ENCODE results near the gene CSRP3.

Gene CSRP3

DNA sequence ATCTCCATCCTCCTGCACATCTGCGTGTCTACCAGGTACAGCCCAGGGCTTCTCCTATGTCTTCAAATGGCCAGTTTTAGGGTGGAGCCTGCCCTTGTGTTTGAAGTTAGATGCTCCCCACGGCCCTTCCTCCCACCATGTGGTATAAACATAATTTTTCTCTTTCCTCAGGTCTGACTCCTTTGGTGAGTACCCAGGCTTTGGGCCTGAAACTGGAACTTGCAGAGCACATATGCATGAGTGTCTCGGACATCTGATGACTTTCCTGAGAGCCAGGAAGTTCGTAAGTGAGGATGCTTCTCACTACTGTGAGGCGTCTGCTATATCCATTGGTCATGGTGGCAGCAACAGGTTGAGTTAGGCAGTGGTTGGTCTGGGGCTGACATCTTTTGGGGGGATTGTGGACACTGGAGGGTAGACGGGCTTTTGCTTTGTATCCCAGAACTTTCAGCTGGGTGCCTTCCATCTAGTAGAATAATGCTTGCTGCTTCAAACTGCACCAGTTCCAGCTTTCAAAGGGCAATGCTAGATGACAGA, 16.2 kb downstream of the CSRP3 start:
- H3K4me1 ChIP-seq (ENCODE audit: insufficient read depth, low read length): no peaks in the 10 kb centered on the region
- H3K9me3 ChIP-seq (ENCODE audit: control insufficient read depth, insufficient read depth, low read length): no peaks in the 10 kb centered on the region

DNA sequence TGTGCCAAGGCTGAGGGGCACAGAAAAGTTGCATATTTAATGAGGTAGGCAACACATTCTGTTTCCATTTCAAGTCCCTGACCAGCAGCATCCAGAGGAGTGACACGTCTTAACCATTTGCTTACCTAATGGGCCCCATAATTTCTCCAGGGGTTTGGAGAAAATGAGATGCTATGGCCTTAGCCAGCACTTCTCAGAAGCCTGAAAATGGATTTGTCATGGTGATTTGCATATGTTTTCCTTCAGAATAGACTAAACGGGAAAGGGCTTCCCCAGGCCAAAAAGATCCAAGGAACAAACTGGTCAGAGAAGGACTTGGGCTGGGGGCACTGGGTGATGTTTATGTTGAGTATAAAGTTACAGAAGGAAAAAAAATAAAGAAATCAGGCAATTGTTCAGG, 16.7 kb downstream of the CSRP3 start:
- Histone ChIP-seq H3K9me3 (ENCODE audit: control insufficient read depth, insufficient read depth, low read length) (no peaks in the 10 kb centered on the region), H3K9ac (ENCODE audit: low read depth, low read length) (no peak overlapping the region), H3K36me3 (ENCODE audit: insufficient read depth, low read length) (no peaks in the 10 kb centered on the region), H3K4me1 (ENCODE audit: insufficient read depth, low read length) (no peaks in the 10 kb centered on the region)

More for the DNA sequence above, 16.2 kb downstream of the CSRP3 start:
- no peak overlapping the region for H3K9ac ChIP-seq (ENCODE audit: low read depth, low read length)
- H3K36me3 ChIP-seq (ENCODE audit: insufficient read depth, low read length): no peaks in the 10 kb centered on the region

DNA sequence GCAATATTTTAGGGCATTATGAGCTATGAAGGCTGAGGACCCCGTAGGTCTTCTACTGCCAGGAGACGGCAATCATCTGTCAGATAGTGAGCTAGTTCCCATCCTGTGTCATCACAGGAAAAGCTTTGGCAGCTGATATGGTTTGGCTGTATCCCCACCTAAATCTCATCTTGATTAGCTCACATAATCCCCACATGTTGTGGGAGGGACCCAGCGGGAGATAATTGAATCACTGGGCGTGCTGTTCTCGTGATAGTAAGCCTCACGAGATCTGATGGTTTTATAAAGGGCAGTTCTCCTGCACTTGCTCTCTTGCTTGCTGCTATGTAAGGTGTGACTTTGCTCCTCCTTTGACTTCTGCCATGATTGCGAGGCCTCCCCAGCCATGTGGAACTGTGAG, 18.1 kb downstream of the CSRP3 start:
- no peaks in the 10 kb centered on the region for H3K4me1 ChIP-seq (ENCODE audit: insufficient read depth, low read length)
- H3K9me3 ChIP-seq (ENCODE audit: control insufficient read depth, insufficient read depth, low read length): no peaks in the 10 kb centered on the region
- no peaks in the 10 kb centered on the region for H3K36me3 ChIP-seq (ENCODE audit: insufficient read depth, low read length)
- H3K9ac ChIP-seq (ENCODE audit: low read depth, low read length): no peak overlapping the region

DNA sequence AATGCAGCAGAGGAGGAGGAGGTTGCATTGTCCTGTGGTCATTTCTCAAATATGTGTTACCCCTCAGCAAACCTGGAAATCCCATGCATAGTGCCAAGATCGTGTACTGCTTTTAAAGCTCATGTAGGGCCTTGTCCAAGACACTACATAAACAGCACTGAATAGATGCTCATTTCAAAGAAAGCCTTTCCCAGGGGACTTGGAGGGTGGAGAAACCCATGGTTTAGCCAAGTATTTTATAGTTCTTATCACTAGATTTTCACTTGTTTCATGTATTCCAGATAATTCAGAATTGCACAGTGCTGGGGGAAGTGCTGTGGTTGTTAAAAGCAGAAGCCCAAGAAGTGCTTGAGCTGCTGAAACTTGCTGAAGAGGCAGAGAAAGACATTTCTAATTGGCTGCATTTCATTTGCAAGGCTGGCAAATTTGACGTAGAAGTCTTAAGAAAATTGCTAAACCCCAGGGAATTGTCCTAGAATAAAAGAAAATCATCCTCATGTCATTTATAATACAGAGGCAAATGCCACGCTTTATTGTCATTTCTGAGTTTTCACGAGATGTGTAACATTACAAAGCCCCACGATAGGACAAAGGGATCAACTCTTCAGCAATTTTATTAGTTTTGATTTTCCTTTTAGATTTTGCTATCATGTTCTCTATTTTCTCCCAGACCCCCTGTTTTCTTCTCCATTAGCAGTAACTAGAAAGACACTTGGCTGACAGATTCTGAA, 20.1 kb downstream of the CSRP3 start:
- no peak overlapping the region for H3K9ac ChIP-seq (ENCODE audit: low read depth, low read length)
- no peaks in the 10 kb centered on the region for H3K4me1 ChIP-seq (ENCODE audit: insufficient read depth, low read length)
- H3K9me3 ChIP-seq (ENCODE audit: control insufficient read depth, insufficient read depth, low read length): no peaks in the 10 kb centered on the region
- 0 out of 2 replicates have a peak, but pooled peaks cover 2% of the 10 kb centered on the region for H3K36me3 ChIP-seq (ENCODE audit: insufficient read depth, low read length)

DNA sequence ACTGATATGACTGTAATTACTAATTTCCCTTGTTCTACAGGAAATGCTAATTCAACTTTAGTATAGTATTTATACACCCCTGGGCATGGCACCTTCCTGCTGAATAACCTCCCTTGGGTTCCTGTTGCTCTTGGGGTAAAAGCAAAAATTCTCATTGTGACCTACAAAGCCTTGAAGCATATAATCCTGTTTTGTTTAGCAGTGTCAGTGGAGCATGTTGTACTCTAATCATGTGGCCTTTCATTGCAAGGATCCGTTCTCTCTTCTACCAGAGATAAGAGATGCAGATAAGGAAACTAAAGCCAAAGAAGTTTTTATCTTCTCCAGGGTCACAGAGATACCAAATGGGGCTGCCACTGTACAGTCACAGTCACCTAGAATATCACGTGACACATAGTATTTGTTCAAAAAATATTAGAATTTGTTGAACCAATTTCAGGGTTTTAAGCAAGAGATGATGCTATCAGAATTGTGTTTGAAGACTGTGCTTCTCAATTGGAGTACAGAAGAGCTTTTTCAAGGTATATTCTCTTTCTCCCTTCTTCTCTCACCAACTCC, 25.1 kb downstream of the CSRP3 start:
- Histone ChIP-seq H3K36me3 (ENCODE audit: insufficient read depth, low read length) (0 out of 2 replicates have a peak, but pooled peaks cover 4% of the 10 kb centered on the region), H3K4me1 (ENCODE audit: insufficient read depth, low read length) (no peaks in the 10 kb centered on the region), H3K9ac (ENCODE audit: low read depth, low read length) (no peak overlapping the region), H3K9me3 (ENCODE audit: control insufficient read depth, insufficient read depth, low read length) (no peaks in the 10 kb centered on the region)

DNA sequence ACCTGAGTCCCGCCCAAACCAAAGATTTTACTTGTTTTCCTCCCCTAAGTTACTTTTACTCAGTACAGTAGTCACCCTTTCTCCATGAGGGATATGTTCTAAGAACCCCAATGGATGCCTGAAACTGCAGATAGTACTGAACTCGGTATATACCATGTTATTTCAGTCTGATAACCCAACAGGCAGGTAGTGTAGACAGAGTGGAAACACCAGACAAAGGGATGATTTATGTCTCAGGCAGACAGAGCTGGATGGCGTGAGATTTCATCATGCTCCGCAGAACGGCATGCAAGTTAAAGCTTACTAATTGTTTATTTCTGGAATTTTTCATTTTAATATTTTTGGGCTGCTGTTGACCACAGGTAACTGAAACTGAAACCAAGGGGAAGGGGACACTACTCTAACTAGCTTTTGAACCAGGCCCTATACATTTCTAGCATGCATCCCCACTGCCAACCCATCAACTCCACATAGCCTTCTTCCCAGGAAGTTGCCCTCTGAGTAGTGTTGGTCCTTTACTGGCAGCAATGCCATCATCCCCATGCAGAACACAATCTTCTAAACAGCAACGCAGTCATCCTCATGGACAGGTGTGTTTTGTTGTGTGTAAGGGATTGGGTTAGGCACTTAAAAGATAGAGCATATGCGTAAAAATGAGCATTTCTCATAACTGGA, 27.7 kb downstream of the CSRP3 start:
- H3K9ac ChIP-seq (ENCODE audit: low read depth, low read length): no peak overlapping the region
- no peaks in the 10 kb centered on the region for H3K4me1 ChIP-seq (ENCODE audit: insufficient read depth, low read length)
- H3K36me3 ChIP-seq (ENCODE audit: insufficient read depth, low read length): 0 out of 2 replicates have a peak, but pooled peaks cover 4% of the 10 kb centered on the region
- H3K9me3 ChIP-seq (ENCODE audit: control insufficient read depth, insufficient read depth, low read length): no peaks in the 10 kb centered on the region

DNA sequence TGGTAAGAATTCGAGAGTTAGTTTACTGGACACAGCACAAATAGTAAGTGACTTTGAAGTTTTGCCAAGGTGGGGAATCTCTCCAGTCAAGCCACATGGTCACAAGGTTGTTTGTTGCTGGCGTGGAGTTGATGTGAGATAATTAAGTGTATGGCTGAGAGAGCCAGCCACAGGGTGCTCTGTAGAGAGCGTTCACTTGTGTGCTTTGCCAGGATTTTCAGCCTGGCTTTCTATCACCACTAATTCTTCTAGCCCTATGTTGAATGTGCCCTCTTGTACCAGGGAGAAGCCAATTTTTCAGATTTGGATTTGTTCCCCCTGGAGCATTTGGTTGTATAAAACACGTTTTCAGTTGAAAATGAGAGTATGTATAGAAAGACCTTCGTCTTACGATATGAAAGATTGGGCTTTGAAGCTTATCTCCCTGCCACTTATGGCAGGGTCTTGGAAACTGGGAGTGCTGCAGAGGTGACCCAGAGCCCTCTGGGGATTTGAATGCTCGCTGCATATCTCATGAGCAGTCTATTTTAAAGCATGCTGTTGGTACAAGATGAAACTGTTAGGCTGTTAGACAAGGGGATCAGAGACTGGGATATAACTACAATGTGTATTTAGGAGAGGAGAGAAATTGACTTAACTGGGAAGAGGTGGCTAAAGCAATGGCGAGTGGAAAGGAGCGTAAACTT, 28.6 kb downstream of the CSRP3 start:
- no peaks in the 10 kb centered on the region for H3K4me1 ChIP-seq (ENCODE audit: insufficient read depth, low read length)
- 0 out of 2 replicates have a peak, but pooled peaks cover 4% of the 10 kb centered on the region for H3K36me3 ChIP-seq (ENCODE audit: insufficient read depth, low read length)
- H3K9me3 ChIP-seq (ENCODE audit: control insufficient read depth, insufficient read depth, low read length): no peaks in the 10 kb centered on the region

DNA sequence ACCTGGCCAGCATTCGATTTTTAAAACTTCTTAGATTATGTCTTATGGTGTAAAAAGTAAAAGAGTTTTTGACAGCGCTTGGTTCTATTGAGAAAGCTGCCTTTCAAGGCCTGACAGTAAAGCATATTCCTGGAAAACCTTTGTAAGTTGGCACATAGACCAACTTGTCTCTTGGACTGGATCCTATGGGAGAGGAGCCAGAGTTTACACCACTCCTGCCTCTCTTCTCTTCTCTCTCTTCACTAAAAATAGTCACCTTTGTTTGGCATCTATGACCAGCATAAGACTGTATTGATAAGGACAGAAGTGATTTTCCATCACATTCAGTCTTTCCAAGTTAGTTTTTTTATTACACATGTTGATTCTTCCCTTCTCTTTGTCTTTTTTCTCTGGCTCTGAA, 33.7 kb downstream of the CSRP3 start:
- peaks cover 5% of the 10 kb centered on the region; the same call in 1 of the 2 replicates for H3K36me3 ChIP-seq (ENCODE audit: insufficient read depth, low read length)
- no peak overlapping the region for H3K9ac ChIP-seq (ENCODE audit: low read depth, low read length)
- no peaks in the 10 kb centered on the region for H3K9me3 ChIP-seq (ENCODE audit: control insufficient read depth, insufficient read depth, low read length)
- no peaks in the 10 kb centered on the region for H3K4me1 ChIP-seq (ENCODE audit: insufficient read depth, low read length)

More for the DNA sequence above, 28.6 kb downstream of the CSRP3 start:
- H3K9ac ChIP-seq (ENCODE audit: low read depth, low read length): no peak overlapping the region

DNA sequence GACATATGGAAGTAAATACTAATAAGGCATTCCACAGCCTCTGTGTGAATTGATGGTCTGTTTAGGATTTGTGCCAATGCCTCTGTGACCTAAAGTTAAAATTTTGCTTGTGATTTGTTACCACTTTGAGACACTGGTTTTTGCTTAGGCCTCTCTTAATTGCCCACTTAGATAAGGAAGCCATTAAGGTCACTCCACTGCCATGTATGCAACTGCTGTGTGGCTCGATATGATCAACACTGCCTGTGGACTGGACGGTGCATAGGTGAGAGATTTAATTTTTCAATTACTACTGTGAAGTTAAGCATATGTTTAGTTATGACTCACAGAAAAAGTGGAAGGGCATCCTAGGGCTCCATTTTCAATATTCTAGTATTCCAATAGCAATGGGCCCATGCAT, 36.9 kb downstream of the CSRP3 start:
- no peak overlapping the region for H3K9ac ChIP-seq (ENCODE audit: low read depth, low read length)
- H3K4me1 ChIP-seq (ENCODE audit: insufficient read depth, low read length): no peaks in the 10 kb centered on the region
- H3K36me3 ChIP-seq (ENCODE audit: insufficient read depth, low read length): peaks cover 5% of the 10 kb centered on the region; the same call in 1 of the 2 replicates
- no peaks in the 10 kb centered on the region for H3K9me3 ChIP-seq (ENCODE audit: control insufficient read depth, insufficient read depth, low read length)

DNA sequence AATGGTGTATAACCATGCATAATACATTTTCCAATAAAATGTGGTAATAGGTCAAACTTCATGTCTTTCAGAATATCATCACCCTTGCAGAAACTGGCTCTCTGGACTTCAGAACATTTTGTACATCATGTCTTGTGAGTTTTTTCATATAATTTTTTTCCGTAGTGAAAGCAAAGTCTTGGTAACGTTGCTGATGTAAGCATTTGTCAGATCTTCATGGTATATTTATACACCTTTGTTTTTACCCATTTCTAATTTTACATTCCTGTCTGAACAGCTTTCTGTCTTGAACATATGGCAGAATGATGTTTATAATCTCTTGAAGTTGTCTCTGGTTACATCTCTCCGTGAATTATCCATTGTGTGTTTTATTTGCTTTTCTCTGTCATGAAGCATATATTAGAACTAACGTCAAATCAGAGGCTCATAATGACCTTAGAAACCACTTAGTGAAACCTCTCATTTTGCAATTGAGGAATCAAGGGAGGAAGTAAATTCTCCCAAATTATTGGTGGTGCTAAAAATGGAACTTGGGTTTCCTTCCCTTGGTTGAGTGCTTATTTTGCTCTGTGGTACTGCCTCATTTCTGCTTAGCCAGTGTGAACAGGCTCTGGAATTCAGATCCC, 37.4 kb downstream of the CSRP3 start:
- Histone ChIP-seq H3K36me3 (ENCODE audit: insufficient read depth, low read length) (peaks cover 5% of the 10 kb centered on the region; the same call in 1 of the 2 replicates), H3K9ac (ENCODE audit: low read depth, low read length) (no peak overlapping the region), H3K4me1 (ENCODE audit: insufficient read depth, low read length) (no peaks in the 10 kb centered on the region), H3K9me3 (ENCODE audit: control insufficient read depth, insufficient read depth, low read length) (no peaks in the 10 kb centered on the region)

DNA sequence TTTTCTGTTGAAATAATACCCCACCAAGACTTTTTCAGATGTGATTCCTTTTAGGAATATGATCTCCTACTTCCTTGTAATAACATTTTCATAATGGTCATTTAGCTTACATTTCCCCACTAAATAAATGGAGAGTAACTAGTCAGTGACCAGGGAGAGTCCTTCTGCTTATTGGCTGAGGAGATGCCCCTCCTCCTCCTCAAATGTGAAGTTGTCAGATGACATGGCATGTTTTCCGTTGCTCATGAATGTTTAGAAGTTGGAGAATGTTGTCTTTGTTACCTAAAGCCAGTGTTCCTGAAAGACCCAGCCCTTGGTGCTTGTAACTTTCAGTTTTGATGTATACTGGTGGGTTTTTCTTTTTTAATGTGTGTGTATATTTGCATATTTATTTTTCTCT, 38.2 kb downstream of the CSRP3 start:
- Histone ChIP-seq H3K36me3 (ENCODE audit: insufficient read depth, low read length) (peaks cover 5% of the 10 kb centered on the region; the same call in 1 of the 2 replicates), H3K9me3 (ENCODE audit: control insufficient read depth, insufficient read depth, low read length) (no peaks in the 10 kb centered on the region)

DNA sequence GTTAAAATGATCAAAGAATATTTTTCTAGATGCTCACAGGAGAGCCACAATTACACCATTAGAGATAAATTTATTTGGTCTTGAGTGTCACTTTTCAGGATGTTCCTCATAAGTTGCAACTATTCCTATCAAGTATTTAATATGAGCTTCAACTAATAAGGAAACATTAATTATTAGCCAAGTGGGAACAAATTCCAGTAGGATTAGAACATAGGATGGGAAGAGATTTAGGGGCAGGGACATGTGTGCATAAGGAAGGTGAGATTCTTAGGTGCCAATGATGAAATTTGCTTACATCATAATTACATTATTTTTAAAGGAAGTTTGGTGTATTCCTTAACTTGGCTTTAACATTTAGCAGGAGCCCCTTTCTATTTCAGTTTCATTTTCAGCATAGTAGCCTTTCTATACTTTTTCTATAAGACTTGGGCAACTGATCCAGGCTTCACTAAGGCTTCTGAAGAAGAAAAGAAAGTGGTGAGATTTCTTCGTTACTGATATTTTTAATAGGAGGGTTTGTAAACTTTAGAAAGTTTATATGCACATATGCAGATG, 38.8 kb downstream of the CSRP3 start:
- Histone ChIP-seq H3K9ac (ENCODE audit: low read depth, low read length) (no peak overlapping the region), H3K9me3 (ENCODE audit: control insufficient read depth, insufficient read depth, low read length) (no peaks in the 10 kb centered on the region), H3K36me3 (ENCODE audit: insufficient read depth, low read length) (peaks cover 5% of the 10 kb centered on the region; the same call in 1 of the 2 replicates), H3K4me1 (ENCODE audit: insufficient read depth, low read length) (no peaks in the 10 kb centered on the region)

More for the DNA sequence above, 38.2 kb downstream of the CSRP3 start:
- H3K4me1 ChIP-seq (ENCODE audit: insufficient read depth, low read length): no peaks in the 10 kb centered on the region
- no peak overlapping the region for H3K9ac ChIP-seq (ENCODE audit: low read depth, low read length)

DNA sequence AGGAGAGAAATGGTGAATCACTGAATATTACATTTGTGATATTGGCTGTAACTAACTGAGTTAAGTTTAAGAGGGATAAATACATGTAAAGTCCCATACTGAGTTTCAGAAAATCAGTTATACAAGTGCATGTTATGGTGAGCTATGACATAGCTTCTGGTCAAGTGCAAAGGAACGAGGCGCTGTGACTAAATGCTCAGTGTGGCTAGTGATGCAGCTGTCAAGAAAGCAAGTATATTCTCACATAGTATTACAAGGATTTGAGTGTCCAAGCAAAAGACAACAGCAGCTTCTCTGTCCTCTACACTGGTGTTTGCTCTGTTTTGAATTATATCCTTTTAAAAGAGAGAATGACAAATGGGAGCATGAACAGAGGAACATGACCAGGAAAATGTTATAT, 40.1 kb downstream of the CSRP3 start:
- Histone ChIP-seq H3K9me3 (ENCODE audit: control insufficient read depth, insufficient read depth, low read length) (no peaks in the 10 kb centered on the region), H3K4me1 (ENCODE audit: insufficient read depth, low read length) (no peaks in the 10 kb centered on the region), H3K9ac (ENCODE audit: low read depth, low read length) (no peak overlapping the region), H3K36me3 (ENCODE audit: insufficient read depth, low read length) (peaks cover 5% of the 10 kb centered on the region; the same call in 1 of the 2 replicates)

All from ES-I3 (cell line).